HG02884 (cell line): ENCODE data around the gene NPBWR2.
"Not testable (repeated sequence)": the region's sequence is repeated elsewhere in the genome, so short reads cannot be mapped to it uniquely, and the experiment has no call there.

Source experiments
- ATAC-seq: cut with Tn5 transposase; IDR thresholded peaks from one replicate; pipeline ENCODE4 v1.9.1; 2021; ENCODE audit warnings: mild to moderate bottlenecking, moderate library complexity; ENCODE audit not compliant: unreplicated experiment

Gene NPBWR2

DNA sequence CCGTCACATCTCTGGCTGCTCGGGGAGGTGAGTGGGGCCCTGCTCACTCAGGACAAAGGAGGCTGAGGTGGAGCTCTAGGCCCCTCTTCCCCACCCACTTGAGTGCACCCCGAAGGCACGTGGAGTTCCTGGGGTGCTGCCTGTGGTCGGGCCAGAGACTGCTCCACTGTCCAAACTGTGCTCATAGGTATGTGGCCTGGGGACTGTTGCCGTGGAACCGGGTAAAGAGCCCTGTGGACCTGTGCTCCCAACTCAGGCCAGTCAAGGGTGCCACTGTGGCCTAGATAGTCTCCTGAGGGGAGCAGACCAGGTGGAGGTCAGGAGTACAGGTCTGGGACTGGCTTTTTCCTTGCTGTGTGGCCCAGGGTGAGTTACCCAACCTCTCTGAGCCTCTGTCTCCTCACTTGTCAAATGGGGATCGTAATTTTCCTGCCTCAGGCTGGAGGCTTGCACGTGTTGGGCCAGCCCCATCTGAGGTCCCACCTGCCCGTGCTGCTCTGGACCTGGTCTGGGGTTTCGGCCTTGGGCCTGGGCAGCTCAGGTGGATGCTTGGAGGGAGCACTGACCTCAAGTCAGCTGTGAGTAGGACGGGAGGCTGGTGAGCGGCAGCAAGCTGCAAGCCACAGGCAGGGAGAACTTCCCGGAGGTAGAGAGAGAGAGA lies 12.4 kb upstream of the NPBWR2 start:
- no peak for ATAC-seq

DNA sequence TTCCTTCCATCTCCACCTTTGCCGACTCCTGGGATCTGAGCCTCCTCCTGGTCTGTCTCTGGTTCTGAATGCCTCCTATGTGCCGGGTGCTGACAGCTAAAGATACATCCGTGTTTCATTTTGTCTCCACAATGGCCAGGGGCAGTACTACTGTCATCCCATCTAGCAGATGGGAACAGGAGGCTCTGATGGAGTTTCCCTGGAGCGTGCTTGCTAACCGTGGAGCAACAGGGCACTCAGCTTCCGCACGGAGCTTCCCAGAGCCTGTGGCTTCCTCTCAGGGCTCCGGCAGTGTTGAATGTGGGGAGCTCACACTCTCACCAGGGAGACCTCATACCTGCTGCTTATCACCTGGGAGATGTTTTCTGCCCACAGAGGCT lies 11.9 kb upstream of the NPBWR2 start:
- ATAC-seq = no peak

DNA sequence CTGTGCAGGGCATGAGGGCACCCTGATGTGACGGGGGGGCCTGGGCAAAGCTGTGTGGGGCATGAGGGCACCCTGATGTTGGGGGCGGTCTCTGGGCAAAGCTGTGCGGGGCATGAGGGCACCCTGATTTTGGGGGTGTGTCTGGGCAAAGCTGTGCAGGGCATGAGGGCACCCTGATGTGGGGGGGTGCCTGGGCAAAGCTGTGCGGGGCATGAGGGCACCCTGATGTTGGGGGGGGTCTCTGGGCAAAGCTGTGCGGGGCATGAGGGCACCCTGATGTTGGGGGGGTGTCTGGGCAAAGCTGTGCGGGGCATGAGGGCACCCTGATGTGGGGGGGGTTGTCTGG lies 10.0 kb upstream of the NPBWR2 start:
- not testable (repeated sequence) for ATAC-seq

DNA sequence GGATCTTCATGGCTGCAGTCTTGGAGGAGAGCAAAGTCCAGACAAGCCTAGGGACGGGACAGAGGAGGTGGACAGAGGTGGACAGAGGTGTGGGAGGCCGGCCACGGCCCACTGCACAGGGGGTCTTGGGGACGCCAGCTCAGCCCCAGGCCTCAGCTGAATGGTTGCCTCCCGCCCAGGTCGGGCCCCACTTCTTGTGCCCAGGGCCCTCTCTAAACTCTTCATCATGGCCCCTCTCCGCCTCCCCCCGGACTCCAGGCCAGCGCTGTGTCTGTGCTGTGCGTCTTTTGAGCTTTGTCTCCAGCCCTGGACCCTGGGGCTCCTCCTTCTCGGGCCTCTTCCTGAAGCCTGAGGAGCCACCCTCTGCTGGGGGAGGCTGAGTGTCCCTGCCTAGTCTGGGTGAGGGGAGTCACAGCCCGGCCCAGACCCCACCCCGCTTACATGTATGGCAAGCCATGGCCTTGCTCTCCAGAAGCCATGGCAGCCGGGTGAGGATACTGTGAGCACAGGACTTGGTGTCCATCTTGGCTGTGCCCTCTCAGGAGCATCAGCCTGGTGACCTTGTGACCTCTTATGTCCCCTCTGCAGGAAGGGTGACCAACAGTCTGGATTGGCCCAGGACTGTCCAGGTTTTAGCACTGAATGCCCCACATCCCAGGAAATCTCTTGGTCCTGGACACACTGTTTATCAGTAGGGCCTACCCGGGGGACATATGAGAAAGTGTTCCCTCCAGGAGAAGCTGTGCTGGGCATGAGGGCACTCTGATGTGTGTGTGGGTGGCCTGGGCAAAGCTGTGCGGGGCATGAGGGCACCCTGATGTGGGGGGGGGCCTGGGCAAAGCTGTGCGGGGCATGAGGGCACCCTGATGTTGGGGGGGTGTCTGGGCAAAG lies 9.4 kb upstream of the NPBWR2 start:
- no peak for ATAC-seq

DNA sequence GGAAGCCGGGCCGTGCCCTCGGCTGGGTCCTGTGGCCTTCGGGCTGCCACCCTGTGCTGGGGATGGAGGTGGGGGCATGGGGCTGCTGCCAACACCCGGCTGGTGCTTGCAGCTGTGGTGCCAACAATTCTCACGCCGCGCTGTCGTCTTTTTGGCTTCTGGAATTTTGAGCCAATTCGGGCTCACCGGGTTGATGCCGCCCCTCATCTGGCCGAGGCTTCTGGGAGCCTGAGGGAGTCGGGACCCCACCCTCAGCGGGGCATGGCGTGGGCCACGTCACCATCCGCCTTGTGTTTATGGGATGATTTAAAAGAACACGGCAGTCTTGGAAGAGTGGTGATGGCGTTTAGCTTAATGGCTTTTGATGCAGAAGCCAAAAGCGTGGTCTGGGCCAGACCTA lies 8.7 kb upstream of the NPBWR2 start:
- ATAC-seq = no peak

DNA sequence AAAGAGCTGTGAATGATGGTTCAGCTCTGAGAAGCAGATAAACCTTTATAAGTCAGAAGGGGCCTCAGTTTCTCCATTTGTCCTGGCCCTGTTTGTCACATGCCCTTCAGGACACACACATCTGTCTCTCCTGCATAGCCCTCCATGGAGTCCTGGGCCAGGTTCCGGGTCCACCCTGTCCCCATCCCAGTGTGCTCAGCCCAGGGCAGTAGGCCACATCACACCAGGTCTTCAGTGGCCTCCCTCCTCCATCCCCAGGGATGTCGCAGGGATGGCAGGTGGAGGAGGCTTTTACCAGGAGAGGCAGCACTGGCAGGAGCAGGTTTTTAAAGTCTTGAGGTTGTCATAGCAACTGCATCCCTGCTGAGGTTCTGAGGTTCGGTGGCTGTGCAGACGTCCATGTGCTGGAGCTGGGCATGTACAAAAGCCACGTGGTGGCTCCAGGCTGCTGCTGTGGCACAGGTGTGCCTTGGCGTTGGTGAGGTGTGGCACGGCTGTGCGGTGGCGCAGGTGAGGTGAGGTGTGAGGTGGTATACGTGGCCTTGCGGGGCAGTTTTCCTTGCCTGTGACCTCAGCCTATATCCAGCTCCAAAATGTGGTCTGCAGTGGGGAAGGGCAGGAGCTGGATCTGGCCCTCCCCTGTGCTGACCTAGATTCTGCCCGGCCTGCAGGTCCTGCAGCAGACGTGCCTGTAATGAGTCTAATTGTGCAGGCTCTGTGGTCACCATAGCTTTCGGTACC lies 8.0 kb upstream of the NPBWR2 start:
- ATAC-seq = no peak

DNA sequence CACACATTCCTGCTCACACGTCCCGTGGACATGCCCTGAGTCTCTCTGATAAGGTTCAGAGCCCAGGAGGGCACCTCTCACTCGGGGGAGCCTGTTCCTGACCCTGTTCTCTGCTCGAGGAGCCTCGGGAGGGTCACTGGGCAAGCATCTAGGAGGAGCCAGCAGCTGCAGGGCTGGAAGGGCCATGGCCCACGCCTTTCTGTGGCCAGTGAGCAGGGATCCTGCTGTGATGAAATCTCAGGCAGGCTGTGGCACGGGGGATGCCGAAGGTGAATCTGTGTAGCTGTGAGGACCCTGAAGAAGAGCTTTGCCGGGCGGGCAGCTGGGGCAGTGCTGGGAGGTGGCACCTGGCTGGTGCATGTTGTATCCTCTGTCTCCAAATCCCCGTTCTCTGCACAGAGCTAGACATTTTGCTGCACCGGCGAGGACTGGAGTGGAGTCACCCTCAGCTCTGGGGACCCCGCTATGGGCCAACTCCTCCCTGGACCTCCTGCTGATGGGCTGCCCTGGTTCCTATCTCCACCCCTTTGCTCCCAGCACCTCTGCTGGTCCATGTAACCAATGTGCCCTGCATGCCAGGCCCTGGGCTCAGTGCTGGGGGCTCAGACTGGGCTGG lies 7.1 kb upstream of the NPBWR2 start:
- ATAC-seq = no peak

DNA sequence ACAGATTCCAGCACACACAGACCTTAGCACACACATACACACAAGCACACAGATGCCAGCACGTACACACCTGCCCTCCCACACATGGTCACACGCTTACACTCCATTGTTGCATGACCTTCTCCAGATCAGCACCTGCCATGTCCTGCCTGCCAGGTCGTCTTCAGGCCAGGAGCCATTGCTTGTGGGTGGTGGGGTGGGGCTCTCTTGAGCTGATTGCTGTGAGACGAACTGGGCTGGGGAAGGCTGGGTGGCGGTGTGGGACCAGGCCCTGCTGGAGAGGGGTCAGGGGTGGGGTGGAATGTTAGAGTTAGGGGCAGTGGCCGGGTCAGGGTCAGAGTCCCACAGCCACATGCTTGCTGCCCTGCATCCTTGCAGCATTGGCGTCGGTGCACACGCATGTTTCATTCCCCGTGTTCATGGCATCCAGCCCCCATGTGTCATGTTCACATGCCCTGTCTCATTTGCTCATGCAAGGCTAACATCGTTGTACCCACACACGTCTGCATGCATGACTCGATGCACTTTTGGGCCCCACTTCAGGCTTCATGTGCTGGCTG lies 6.5 kb upstream of the NPBWR2 start:
- no peak for ATAC-seq

DNA sequence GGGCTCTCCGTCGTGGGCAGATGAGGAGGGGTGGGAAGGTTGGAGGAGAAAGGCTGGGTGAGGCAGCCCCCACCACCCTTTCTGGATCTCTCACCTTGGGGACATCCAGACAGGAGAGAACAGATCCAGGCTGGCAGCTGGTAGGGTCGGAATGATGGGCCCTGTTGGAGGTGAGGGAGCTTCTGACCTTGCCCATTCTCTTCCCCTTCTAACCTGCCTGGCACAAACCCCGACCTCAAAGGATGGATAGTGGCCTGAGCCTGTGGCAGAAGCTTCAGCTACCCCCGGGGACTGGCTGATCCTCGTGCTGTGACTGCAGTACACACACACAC lies 6.0 kb upstream of the NPBWR2 start:
- no peak for ATAC-seq

DNA sequence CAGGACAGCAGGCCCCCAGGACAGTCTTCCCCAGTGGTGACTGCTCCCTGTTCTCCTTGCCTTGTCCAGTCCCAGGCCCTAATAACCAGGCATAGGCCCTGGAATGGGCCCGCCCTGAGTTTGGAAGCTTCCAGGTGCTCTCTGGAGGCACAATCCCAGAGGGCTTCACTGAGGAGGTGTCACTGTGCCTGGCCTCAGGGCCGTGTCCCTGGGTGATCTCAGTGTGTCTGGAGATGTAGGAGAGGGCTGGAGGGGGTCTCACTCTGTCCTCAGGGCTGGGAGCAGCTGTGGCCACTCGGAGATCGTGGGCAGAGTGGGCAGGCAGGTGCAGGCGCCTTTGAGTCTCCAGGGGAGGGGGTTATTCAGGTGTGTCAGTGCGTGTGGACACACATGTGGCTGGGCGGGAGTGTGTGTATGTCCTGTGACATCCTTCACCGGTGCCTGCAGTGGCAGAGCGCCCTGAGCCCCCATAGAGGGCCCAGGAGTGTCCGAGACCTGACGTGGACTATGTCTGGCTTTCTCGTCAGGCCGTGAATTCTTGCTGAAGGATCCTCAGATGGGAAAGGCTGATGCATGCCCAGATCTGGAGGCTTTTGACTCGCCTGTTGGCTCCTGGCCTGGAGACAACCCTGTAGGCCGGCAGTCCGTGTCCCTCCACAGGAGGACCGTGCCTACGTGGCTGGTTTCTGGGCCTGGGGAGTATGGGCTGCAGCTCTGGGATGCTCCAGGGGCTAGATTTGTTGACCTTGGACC lies 5.5 kb upstream of the NPBWR2 start:
- no peak for ATAC-seq

DNA sequence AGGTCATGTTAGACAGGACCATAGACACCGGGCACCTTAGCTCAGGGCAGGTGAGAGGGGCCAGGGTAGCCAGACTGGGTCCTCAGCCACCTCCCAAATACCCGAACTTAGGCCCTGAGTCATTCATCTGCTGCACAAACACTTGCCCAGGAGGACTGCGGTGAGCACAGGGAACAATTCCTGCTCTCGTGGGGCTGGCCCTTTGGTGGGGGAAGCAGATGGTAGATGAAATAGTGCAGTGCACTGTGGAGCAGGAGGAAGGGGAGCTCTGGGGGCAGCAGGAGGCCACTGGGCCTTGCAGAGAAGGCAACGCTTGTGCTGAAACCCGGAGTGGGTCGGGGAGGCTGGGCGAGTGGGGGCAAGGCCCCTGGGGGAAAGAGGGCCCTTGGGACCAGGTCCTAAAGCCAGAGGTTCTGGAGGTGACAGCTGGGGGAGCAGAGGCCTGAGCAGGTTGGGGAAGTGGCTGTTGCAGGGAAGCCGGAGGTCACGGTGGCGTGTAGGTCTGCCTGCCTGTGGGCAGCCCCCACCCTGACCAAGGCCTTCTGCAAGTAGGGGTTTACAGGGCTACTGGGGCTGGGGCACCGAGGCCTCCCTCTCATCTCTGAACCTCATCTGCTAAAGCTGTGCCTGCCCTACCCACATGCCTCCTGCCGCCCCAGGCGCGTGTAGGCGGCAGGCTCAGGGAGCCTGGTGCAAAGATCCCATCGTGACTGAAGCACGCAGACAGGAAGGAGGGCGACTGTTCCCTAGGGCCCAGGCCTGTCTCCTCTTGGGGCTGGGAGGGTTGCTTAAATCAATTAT lies 4.7 kb upstream of the NPBWR2 start:
- no peak for ATAC-seq

DNA sequence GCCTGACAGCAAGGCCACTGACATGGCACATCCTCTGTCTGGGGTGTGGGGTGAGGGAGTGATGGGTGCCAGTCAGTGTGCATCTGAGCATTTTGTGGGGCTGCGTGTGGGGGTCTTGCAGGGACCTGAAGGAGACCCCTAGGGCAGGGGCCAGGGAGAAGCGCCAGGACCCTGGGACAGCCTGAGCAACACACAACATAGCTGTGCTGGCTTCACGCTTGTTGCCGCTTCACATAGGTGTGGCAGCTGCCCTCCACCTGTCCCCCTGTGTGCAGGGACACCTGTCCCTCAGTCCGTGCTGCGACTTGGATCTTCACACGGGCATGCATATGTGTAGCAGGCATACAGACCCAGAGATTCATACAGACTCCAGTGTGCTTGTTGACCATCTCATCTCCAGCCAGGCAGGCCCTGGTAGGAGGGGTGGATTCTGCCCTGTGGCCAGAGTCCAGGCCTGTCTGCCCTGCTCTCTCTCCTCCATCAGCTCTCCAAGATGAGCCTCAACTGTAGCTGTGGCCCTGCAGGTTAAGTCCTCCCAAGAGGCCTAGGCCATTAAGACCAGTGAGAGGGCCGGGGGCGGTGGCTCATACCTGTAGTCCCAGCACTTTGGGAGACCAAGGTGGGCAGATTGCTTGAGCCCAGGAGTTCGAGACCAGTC lies 3.2 kb upstream of the NPBWR2 start:
- no peak for ATAC-seq

DNA sequence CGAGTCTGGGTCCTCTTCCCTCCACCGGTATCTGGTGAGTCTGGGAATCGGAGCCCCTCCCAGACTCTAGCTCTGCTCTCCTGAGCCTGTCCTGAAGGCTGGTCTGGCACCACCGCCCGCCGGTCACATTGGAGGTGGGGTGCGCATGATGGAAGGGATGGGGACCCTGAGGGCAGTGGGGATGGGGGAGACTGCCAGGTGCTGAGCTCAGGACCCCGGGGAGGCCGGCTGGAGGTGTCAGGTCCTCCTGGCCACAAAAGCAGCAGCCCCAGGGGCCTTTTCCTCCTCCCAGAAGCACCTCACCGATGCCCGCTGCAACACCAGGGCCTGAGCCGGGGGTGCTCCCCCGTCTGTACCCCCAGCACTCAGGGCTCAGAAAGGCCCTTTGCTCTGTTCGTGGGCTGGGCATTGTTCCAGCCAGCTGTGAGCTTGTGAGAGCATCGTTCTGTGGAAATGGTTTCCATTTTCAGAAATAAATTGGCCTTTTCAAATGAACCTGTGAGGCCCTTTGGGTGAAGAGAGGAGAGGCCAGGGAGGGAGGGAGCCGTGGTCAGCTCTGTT lies 2.5 kb upstream of the NPBWR2 start:
- no peak for ATAC-seq

DNA sequence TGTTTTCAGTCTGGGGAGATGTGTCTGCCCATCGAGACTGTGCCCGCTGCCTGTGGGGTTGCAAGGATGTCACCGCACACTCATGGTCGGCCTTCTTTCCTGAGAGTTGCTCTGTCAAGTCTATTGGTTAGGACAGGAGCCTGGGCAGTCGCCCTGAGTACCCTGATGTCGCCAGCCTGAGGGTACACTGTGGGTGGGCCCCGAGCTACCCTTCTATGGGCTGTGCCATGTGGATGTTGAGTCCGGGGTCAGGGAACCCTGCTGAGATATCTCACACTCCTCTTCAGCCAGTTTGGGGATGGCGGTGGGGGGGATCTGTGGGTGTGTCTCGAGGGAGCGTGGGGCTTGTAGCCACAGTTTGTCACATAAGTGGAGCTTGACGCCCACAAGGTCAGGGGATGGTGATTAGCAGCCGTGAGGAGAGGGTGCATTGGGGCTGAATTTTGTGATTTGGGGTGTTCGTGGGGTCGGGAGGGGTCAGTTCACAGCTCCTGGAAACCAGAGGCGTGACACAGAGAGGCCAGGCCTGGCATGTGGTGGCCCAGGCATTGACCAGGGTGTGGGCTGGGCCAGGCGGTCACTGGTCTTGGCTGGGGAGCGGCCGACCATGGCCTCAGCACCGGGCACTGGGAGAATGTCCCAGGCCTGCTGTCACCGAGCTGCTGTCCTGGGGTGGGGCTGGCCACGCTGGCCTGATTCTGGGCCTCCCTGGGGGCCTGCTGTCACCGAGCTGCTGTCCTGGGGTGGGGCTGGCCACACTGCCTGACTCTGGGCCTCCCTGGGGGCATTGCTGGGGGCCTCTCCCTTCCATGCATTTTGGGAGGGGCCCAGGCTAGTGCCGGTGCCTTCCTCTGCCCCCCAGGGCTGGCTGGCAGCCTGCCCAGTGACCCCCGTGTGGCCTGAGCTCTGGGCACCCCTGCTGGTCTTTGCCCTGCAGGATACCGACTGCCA lies 1.6 kb upstream of the NPBWR2 start:
- no peak for ATAC-seq

DNA sequence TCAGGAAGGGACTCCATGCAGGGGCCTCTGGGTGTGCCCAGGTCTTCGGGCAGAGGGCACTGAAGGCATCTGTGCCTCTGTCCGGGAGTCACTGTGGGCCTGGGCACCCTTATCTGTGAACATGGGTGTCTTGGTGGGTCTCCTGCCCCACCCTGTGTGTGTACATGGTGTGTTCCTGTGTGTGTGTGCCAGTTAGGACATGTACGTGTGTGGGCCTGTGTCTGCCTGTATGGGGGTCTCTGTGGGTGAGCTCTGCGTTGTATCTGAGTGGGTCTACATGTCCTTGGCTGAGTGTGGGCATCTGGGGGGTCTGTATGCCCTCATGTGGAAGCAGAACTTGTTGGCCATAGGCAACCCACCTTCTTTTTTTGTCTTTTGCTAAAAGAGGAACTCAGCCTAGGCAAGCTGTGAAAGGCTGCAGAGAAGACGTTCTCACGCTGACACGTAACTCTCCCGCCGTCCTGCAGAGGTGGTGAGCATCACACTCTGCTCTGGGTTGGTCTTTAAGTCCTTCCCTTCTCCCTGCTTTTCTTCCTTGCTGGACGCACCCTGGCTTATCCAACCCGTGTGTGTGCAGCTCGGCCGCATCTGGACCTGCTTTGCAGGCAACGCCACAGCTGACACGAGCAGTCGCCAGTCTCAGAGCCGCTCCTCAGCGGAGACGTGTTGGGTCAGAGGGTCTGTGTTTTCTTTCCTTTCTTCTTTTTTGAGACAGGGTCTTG lies 532 bp upstream of the NPBWR2 start:
- ATAC-seq = no peak

DNA sequence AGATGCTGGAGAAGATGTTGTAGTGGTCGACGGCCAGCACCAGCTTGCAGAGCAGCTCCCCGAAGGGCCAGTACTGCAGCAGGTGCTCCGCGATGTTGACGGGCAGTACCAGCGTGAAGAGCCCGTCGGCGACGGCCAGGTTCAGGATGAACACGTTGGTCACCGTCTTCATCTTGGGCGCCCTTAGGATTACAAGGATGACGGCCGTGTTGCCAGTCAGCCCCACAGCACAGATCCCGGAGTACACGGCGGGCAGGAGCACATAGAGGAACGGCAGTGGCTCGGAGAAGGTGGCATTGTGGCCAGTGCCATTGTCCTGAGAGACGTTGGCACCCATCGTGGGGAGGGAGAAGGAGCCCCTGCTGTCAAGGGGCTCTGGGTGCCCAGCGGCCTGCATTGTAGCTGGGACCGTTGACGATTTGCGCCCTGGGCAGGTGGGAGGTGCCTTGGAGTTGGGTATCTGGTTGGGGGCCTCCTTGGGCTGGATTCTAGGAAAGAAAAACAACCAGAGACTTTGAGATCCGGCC lies 867 bp downstream of the NPBWR2 start:
- ATAC-seq = no peak

DNA sequence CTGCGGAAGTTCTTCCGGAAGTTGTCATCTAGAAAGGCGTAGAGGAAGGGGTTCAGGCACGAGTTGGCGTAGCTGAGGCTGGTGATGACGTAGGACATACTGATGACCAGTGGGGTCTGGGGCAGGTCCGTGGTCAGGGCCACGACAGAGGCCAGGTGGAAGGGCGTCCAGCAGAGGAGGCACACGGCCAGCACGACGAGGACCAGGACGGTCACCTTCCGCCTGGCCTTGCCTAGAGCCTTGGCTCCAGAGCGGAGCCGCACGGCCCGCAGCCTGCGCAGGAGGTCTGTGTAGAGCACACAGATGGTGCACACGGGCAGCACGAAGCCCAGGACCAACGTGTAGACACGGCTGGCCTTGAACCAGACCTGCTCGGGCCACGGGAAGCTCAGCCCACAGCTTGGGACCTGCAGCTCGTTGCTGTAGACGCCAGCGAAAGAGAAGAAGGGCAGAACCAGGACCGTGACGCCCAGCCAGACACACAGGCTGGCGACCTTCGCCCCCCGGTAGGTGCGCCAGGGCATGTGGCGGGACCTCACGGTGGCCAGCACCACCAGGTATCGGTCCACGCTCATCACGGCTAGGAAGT lies 1.4 kb downstream of the NPBWR2 start:
- ATAC-seq = no peak
